GM12892 (cell line): ENCODE measurements around the gene PRDM11.

Experiments used
- POLR2A ChIP-seq: IDR thresholded peaks from 2 replicates; pipeline ENCODE4 v1.6.1; 2011; ENCODE audit warnings: low read depth, low read length, control low read depth
- TAF1 ChIP-seq: IDR thresholded peaks from 2 replicates; pipeline ENCODE4 v1.6.1; 2011; ENCODE audit warnings: low read depth, mild to moderate bottlenecking, control low read depth, low read length, borderline replicate concordance

DNA sequence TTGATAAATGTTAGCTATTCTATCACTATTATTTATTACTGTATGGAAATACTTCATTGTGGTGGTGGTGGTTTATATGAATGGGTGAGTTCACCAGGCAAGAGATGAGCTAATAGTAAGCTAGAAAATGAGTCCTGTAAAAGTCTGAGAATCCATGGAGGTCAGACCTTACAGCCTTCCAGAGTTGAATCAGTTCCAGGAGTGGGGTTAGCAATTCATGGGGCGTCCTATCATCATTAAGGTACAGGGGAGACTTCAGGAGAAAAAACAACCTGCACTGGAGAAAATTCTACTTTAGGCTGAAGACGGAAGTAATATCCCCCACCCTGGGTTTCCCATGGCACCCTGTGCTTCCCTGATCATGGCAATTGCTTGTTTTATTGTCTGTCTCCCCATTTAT is 133.2 kb downstream of the PRDM11 start:
- no peak for TF ChIP-seq POLR2A
- no peak for TF ChIP-seq TAF1
